Activated CD4-positive, alpha-beta T cell treated with anti-CD3 and anti-CD28 coated beads, Interleukin-2, amount 10 ng/mL, durations not matched to agents 7 days and 5 days (primary cell): Measurements from ENCODE around the gene PPP1R14C. TPM values are rescaled to one million over a fixed set of nuclear protein-coding genes. Genes with fewer than 3 reads are reported as not detected.

ENCODE experiments used
- CTCF ChIA-PET: fragments of 350-600 bp; sonication (Branson Sonifier 250); formaldehyde crosslinking; loops from one replicate; lab custom pipeline; 2021; ENCODE audit warnings: antibody characterized with exemption; lab: Charles Lee
- POLR2A ChIA-PET: fragments of 350-600 bp; sonication (Branson Sonifier 250); formaldehyde crosslinking; loops from one replicate; lab custom pipeline; 2021; ENCODE audit warnings: antibody characterized with exemption; lab: Charles Lee
- DNase-seq: peaks from one replicate; pipeline ENCODE4 v3.0.0-alpha.2; 2020
- H3K27ac Mint-ChIP-seq: one replicate; pipeline ENCODE4 v1.8.0; 2021; ENCODE audit warnings: mild to moderate bottlenecking, moderate library complexity, mixed read lengths
- H3K27me3 Mint-ChIP-seq: one replicate; pipeline ENCODE4 v1.8.0; 2021; ENCODE audit warnings: mixed read lengths
- H3K36me3 Mint-ChIP-seq: one replicate; pipeline ENCODE4 v1.8.0; 2021; ENCODE audit warnings: low read depth, mixed read lengths
- H3K4me1 Mint-ChIP-seq: one replicate; pipeline ENCODE4 v1.8.0; 2021; ENCODE audit warnings: mixed read lengths
- H3K4me3 Mint-ChIP-seq: one replicate; pipeline ENCODE4 v1.8.0; 2021; ENCODE audit warnings: mild to moderate bottlenecking, moderate library complexity, mixed read lengths
- H3K9me3 Mint-ChIP-seq: one replicate; pipeline ENCODE4 v1.8.0; 2021; ENCODE audit warnings: mixed read lengths
- total RNA-seq, 2 experiments: library from RNA; stranded (reverse); gene quantifications; one replicate each; pipeline ENCODE4 v1.2.3, GENCODE V29; 2021

The PPP1R14C gene
- total RNA-seq, 2 experiments from 2014 or later, result not detected

GRCh38 chr6:150143516-150144293 is 861 bp downstream of the PPP1R14C start:
- ChIA-PET CTCF (interaction anchor here (0.6 to 2.0 kb wide), 3 partner anchors 10 to 1020 kb away, joined by 3 to 7 read pairs (median 4); no protein-coding TSS in a partner anchor), POLR2A (no interaction called here)
- Mint-ChIP-seq H3K4me1 (peaks cover 12% of the 10 kb centered on the region), H3K9me3 (no peaks in the 10 kb centered on the region), H3K27me3 (peaks cover 70% of the 10 kb centered on the region), H3K4me3 (no peak overlapping the region), H3K27ac (no peak overlapping the region), H3K36me3 (no peaks in the 10 kb centered on the region)
- DNase-seq, result no peak

- no peaks in the 10 kb centered on the region for H3K9me3 Mint-ChIP-seq
- H3K27ac Mint-ChIP-seq, result no peak overlapping the region
- peaks cover 12% of the 10 kb centered on the region for H3K4me1 Mint-ChIP-seq
- no peaks in the 10 kb centered on the region for H3K36me3 Mint-ChIP-seq
- ChIA-PET CTCF (interaction anchor here (0.8 to 2.0 kb wide), 3 partner anchors 9 to 73 kb away, joined by 3 to 7 read pairs (median 4); no protein-coding TSS in a partner anchor), POLR2A (no interaction called here)
- DNase-seq, result no peak
- no peak overlapping the region for H3K4me3 Mint-ChIP-seq
- H3K27me3 Mint-ChIP-seq, result peaks cover 64% of the 10 kb centered on the region
Observed at GRCh38 chr6:150144294-150144868, 1.5 kb downstream of the PPP1R14C start.

GRCh38 chr6:150145427-150145826 is 2.6 kb downstream of the PPP1R14C start:
- Mint-ChIP-seq H3K4me1 (peaks cover 12% of the 10 kb centered on the region), H3K4me3 (no peak overlapping the region), H3K27me3 (peaks cover 66% of the 10 kb centered on the region), H3K27ac (no peak overlapping the region), H3K36me3 (no peaks in the 10 kb centered on the region), H3K9me3 (no peaks in the 10 kb centered on the region)
- POLR2A ChIA-PET, result no interaction called here
- DNase-seq, result no peak
- CTCF ChIA-PET, result interaction anchor here (0.6 to 1.0 kb wide), 2 partner anchors 10 to 30 kb away, joined by 3 to 6 read pairs; no protein-coding TSS in a partner anchor

GRCh38 chr6:150145830-150146229 is 3.0 kb downstream of the PPP1R14C start:
- DNase-seq, result no peak
- Mint-ChIP-seq H3K27ac (no peak overlapping the region), H3K4me3 (no peak overlapping the region), H3K27me3 (peaks cover 66% of the 10 kb centered on the region), H3K9me3 (no peaks in the 10 kb centered on the region), H3K4me1 (peaks cover 12% of the 10 kb centered on the region), H3K36me3 (no peaks in the 10 kb centered on the region)
- ChIA-PET CTCF (interaction anchor here (0.6 kb wide), 1 partner anchor 29 kb away, joined by 6 read pairs; no protein-coding TSS in a partner anchor), POLR2A (no interaction called here)

GRCh38 chr6:150146436-150146835 is 3.6 kb downstream of the PPP1R14C start:
- H3K27me3 Mint-ChIP-seq, result peaks cover 66% of the 10 kb centered on the region
- ChIA-PET POLR2A (no interaction called here), CTCF (no interaction called here)
- H3K9me3 Mint-ChIP-seq, result no peaks in the 10 kb centered on the region
- H3K27ac Mint-ChIP-seq, result no peak overlapping the region
- no peaks in the 10 kb centered on the region for H3K36me3 Mint-ChIP-seq
- peaks cover 12% of the 10 kb centered on the region for H3K4me1 Mint-ChIP-seq
- DNase-seq, result no peak
- H3K4me3 Mint-ChIP-seq, result no peak overlapping the region

- POLR2A ChIA-PET, result no interaction called here
- DNase-seq, result no peak
- Mint-ChIP-seq H3K27ac (no peak overlapping the region), H3K4me1 (peaks cover 12% of the 10 kb centered on the region), H3K27me3 (peaks cover 65% of the 10 kb centered on the region), H3K36me3 (no peaks in the 10 kb centered on the region), H3K9me3 (no peaks in the 10 kb centered on the region), H3K4me3 (no peak overlapping the region)
- CTCF ChIA-PET, result no interaction called here
Observed at GRCh38 chr6:150149146-150149545, 6.3 kb downstream of the PPP1R14C start.

GRCh38 chr6:150150458-150150820 is 7.6 kb downstream of the PPP1R14C start:
- ChIA-PET CTCF (no interaction called here), POLR2A (no interaction called here)
- Mint-ChIP-seq H3K36me3 (no peaks in the 10 kb centered on the region), H3K4me3 (no peak overlapping the region), H3K27me3 (peaks cover 61% of the 10 kb centered on the region), H3K27ac (no peak overlapping the region), H3K9me3 (no peaks in the 10 kb centered on the region), H3K4me1 (peaks cover 13% of the 10 kb centered on the region)
- no peak for DNase-seq

GRCh38 chr6:150150821-150151646 is 8.2 kb downstream of the PPP1R14C start:
- Mint-ChIP-seq H3K36me3 (no peaks in the 10 kb centered on the region), H3K4me3 (no peak overlapping the region), H3K27ac (no peak overlapping the region), H3K9me3 (no peaks in the 10 kb centered on the region), H3K27me3 (peaks cover 56% of the 10 kb centered on the region), H3K4me1 (peaks cover 13% of the 10 kb centered on the region)
- DNase-seq, result no peak
- POLR2A ChIA-PET, result no interaction called here
- CTCF ChIA-PET, result interaction anchor here (0.6 to 0.8 kb wide), 2 partner anchors 139 to 244 kb away, joined by 3 to 4 read pairs; no protein-coding TSS in a partner anchor

- no peaks in the 10 kb centered on the region for H3K36me3 Mint-ChIP-seq
- peaks cover 55% of the 10 kb centered on the region for H3K27me3 Mint-ChIP-seq
- no peak for DNase-seq
- H3K4me1 Mint-ChIP-seq, result peaks cover 22% of the 10 kb centered on the region
- H3K4me3 Mint-ChIP-seq, result no peak overlapping the region
- no peaks in the 10 kb centered on the region for H3K9me3 Mint-ChIP-seq
- CTCF ChIA-PET, result interaction anchor here (1.3 to 1.5 kb wide), 2 partner anchors 9 to 55 kb away, joined by 3 to 7 read pairs; no protein-coding TSS in a partner anchor
- no peak overlapping the region for H3K27ac Mint-ChIP-seq
- POLR2A ChIA-PET, result no interaction called here
Observed at GRCh38 chr6:150152891-150153876, 10.3 kb downstream of the PPP1R14C start.

GRCh38 chr6:150153905-150154492 is 11.2 kb downstream of the PPP1R14C start:
- POLR2A ChIA-PET, result no interaction called here
- Mint-ChIP-seq H3K4me3 (no peak overlapping the region), H3K27ac (no peak overlapping the region), H3K9me3 (no peaks in the 10 kb centered on the region), H3K4me1 (peaks cover 22% of the 10 kb centered on the region), H3K27me3 (peaks cover 57% of the 10 kb centered on the region), H3K36me3 (no peaks in the 10 kb centered on the region)
- CTCF ChIA-PET, result interaction anchor here (1.3 to 1.5 kb wide), 2 partner anchors 10 to 56 kb away, joined by 3 to 7 read pairs; no protein-coding TSS in a partner anchor
- DNase-seq, result no peak

- CTCF ChIA-PET, result interaction anchor here (1.2 kb wide), 1 partner anchor 90 kb away, joined by 3 read pairs; no protein-coding TSS in a partner anchor
- Mint-ChIP-seq H3K9me3 (no peaks in the 10 kb centered on the region), H3K36me3 (no peaks in the 10 kb centered on the region), H3K4me1 (peaks cover 22% of the 10 kb centered on the region), H3K4me3 (no peak overlapping the region), H3K27ac (no peak overlapping the region), H3K27me3 (peaks cover 42% of the 10 kb centered on the region)
- no peak for DNase-seq
- POLR2A ChIA-PET, result no interaction called here
Observed at GRCh38 chr6:150156460-150156859, 13.6 kb downstream of the PPP1R14C start.
